GM19025 (cell line): ENCODE measurements around the gene PLEKHG3.

Experiments
- ATAC-seq: cut with Tn5 transposase; IDR thresholded peaks from one replicate; pipeline ENCODE4 v1.9.1; 2021; ENCODE audit warnings: mild to moderate bottlenecking, low read depth, moderate library complexity; ENCODE audit not compliant: unreplicated experiment

PLEKHG3 gene

GRCh38 chr14:64738281-64738804, 34.1 kb downstream of the PLEKHG3 start:
- no peak for ATAC-seq

- no peak for ATAC-seq
Measured at GRCh38 chr14:64741200-64741599, 37.0 kb downstream of the PLEKHG3 start.

GRCh38 chr14:64741961-64742360, 37.7 kb downstream of the PLEKHG3 start:
- ATAC-seq, result no peak

GRCh38 chr14:64743061-64743460, 38.8 kb downstream of the PLEKHG3 start:
- no peak for ATAC-seq

- no peak for ATAC-seq
Measured at GRCh38 chr14:64745511-64746091, 41.4 kb downstream of the PLEKHG3 start.

GRCh38 chr14:64746298-64747250, 42.4 kb downstream of the PLEKHG3 start:
- ATAC-seq, result no peak

- no peak for ATAC-seq
Measured at GRCh38 chr14:64747327-64747726, 43.1 kb downstream of the PLEKHG3 start.

GRCh38 chr14:64748521-64748920, 44.3 kb downstream of the PLEKHG3 start:
- no peak for ATAC-seq

GRCh38 chr14:64748995-64749714, 44.9 kb downstream of the PLEKHG3 start:
- no peak for ATAC-seq

GRCh38 chr14:64752909-64753308, 48.7 kb downstream of the PLEKHG3 start:
- no peak for ATAC-seq

GRCh38 chr14:64753374-64753773, 49.1 kb downstream of the PLEKHG3 start:
- ATAC-seq, result no peak

- no peak for ATAC-seq
Measured at GRCh38 chr14:64753999-64754398, 49.8 kb downstream of the PLEKHG3 start.

GRCh38 chr14:64754685-64755084, 50.5 kb downstream of the PLEKHG3 start:
- ATAC-seq, result no peak

GRCh38 chr14:64755781-64756221, 51.6 kb downstream of the PLEKHG3 start:
- ATAC-seq, result no peak

GRCh38 chr14:64756712-64757111, 52.5 kb downstream of the PLEKHG3 start:
- no peak for ATAC-seq

- no peak for ATAC-seq
Measured at GRCh38 chr14:64757601-64758000, 53.4 kb downstream of the PLEKHG3 start.

GRCh38 chr14:64758025-64758521, 53.8 kb downstream of the PLEKHG3 start:
- no peak for ATAC-seq

GRCh38 chr14:64758691-64759554, 54.7 kb downstream of the PLEKHG3 start:
- ATAC-seq, result no peak

GRCh38 chr14:64759555-64759938, 55.3 kb downstream of the PLEKHG3 start:
- ATAC-seq, result no peak
